GM12865 (cell line): ENCODE results near the gene LRRC4C.
"Not testable (repeated sequence)": the region's sequence is repeated elsewhere in the genome, so short reads cannot be mapped to it uniquely, and the experiment has no call there.

Experiments used
- DNase-seq: peaks from one replicate; pipeline ENCODE4 v3.0.0; 2010; ENCODE audit warnings: low read depth
- H3K4me3 ChIP-seq: 2 replicates; pipeline ENCODE4 v1.5.1; 2011; ENCODE audit warnings: mild to moderate bottlenecking, low read depth, low read length, control low read depth
- TF ChIP-seq, protein P1 (sequence below): IDR thresholded peaks from 2 replicates; pipeline ENCODE4 v1.5.1; 2011; ENCODE audit warnings: low read length, control low read depth, low read depth, inconsistent platforms; ENCODE audit not compliant: insufficient read depth; ENCODE audit errors: missing control alignments

LRRC4C gene

DNA sequence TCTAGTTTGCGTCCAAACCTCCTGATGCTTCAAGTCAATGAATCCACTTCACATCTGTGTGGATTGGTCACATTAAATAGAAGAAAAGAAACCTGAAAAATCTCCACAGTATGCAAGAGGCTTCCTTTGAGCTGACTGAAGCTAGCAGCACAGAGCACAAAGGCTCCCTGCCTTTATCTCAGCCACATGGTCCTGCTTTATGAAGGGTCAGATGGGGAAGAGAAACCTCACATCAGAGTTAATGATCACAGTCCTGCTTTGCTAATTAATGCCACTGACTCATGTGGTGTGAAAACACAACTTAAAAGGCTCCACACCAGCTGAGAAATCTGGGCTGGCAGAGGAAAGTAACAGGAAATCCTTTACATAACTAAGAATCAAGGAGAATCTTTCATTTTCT, 1291.0 kb downstream of the LRRC4C start:
- H3K4me3 ChIP-seq, result no peak overlapping the region
- TF ChIP-seq, protein P1, sequence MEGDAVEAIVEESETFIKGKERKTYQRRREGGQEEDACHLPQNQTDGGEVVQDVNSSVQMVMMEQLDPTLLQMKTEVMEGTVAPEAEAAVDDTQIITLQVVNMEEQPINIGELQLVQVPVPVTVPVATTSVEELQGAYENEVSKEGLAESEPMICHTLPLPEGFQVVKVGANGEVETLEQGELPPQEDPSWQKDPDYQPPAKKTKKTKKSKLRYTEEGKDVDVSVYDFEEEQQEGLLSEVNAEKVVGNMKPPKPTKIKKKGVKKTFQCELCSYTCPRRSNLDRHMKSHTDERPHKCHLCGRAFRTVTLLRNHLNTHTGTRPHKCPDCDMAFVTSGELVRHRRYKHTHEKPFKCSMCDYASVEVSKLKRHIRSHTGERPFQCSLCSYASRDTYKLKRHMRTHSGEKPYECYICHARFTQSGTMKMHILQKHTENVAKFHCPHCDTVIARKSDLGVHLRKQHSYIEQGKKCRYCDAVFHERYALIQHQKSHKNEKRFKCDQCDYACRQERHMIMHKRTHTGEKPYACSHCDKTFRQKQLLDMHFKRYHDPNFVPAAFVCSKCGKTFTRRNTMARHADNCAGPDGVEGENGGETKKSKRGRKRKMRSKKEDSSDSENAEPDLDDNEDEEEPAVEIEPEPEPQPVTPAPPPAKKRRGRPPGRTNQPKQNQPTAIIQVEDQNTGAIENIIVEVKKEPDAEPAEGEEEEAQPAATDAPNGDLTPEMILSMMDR, result no peak
- DNase-seq, result no peak

DNA sequence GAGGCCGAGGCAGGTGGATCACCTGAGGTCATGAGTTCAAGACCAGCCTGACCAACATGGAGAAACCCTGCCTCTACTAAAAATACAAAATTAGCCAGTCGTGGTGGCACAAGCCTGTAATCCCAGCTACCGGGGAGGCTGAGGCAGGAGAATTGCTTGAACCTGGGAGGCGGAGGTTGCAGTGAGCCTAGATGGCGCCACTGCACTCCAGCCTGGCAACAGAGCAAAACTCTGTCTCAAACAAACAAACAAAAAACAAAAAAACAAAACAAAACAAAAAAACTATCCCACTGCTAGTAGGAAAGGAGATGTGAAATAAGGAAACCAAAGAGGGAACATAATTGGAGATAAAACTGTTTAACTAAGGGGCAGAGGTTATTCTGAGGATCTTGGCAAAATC, 1291.6 kb downstream of the LRRC4C start:
- not testable (repeated sequence) for DNase-seq, H3K4me3 ChIP-seq

DNA sequence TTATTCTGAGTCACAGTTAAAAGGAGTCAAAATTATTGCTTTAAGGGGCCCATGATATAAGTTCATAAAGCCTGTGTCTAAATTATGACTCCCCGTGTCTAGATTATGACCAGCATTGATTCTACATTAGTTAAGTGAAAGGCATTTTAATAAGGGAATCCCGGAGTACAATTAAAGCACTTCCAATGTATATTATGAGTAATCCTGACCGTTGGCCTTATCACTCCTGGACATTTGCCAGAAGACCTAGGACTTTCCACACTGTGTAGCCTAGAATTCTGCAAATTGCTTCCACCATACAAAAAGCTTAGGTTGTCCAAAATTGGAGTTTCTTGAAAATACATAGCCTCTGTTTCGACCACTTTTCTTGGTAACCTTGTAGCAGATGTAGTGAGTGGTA, 1292.6 kb downstream of the LRRC4C start:
- TF ChIP-seq, protein P1, result no peak
- DNase-seq, result no peak
- H3K4me3 ChIP-seq, result no peak overlapping the region

DNA sequence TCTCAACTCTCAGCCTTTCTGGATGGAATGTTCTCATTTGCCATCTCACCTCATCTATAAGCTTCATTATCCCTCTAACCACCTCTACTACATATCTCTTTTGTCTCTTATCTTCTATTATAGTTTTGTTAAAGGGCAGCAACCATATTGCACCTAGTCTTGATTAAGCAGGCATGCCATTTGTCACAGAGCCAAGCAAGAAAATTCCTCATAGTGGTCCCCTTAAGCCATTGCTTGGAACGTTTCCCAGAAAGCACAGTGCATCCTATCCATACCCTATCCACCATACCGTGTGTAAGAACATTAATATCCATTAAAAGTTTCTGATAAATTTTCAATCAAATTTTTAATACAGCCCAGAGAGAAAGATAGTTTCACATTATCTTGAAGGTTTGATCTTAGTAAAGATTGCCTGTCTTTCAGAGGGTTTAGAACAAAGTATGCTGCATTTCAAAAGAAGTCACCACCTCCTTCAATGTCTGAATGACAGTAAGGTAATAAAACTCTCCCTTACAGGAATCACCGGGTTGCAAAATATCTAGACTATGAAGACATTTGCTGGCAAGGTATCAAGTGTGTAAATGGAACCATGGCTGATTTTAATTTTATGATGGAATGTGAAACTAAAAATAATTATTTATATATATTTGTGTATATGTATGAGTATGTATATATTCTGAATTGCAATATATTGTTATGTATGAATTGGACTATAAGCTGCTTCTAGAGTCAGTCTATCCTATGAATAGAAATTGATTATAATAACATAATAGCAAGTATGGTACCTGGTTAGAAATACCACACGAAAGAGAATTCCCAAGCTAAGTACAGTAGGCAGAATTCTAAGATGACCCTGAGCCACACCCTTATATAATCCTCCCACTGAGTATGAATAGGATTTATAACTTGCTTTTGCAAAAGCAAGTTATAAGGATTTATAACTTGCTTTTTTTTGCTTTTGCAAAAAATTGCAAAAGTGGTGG, 1296.3 kb downstream of the LRRC4C start:
- TF ChIP-seq, protein P1, result no peak
- no peak overlapping the region for H3K4me3 ChIP-seq
- no peak for DNase-seq

GRCh38 chr11:40161854-40162410, 1297.5 kb downstream of the LRRC4C start:
- TF ChIP-seq, protein P1, result no peak
- DNase-seq, result no peak
- no peak overlapping the region for H3K4me3 ChIP-seq

DNA sequence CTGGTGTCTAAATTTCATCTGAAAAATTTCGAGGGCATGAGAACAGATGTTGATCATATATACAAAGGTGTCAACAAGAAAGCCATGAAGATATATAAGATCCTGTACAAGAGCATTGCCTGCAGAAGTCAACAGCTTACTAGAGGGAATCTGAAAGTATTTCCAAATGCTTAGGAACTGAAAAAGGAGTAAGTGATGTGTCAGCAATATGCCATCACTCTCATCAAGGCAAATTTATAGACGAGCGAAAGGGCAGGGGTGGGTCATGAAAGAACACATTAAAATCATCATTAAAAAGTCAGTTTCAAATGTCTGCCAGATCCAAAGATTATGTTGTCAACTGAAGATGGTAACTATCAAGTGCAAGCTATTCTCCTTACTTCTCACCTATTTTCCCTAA, 1299.0 kb downstream of the LRRC4C start:
- no peak for DNase-seq
- no peak overlapping the region for H3K4me3 ChIP-seq
- TF ChIP-seq, protein P1, result no peak

DNA sequence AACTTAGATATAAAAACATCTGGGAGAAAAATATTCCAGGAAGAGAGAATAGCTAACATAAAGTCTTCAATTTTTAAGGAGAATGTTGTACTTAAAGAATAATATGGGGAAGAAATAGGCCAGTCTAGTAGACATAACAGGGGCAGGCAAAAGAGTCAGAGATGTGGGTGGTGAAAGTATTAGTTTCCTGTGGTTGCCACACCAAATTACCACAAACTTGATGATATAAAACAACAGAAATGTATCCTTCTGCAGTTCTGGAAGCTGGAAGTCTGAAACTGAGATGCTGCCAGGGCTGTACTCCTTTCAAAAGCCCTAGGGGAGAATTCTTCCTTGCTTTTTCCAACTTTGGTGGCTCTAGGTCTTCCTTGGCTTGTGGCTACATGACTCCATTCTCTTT, 1309.7 kb downstream of the LRRC4C start:
- TF ChIP-seq, protein P1, result no peak
- no peak overlapping the region for H3K4me3 ChIP-seq
- DNase-seq, result no peak
